GM12878 (cell line): ENCODE data around the gene NLGN1. TPM values are rescaled to one million over a fixed set of nuclear protein-coding genes. Genes with fewer than 3 reads are reported as not detected.

Experiments used
- ATAC-seq: fragments of 200-7000 bp; cut with Tn5 transposase; 3 replicates; pipeline ENCODE4 v1.9.1; 2020; ENCODE audit warnings: mild to moderate bottlenecking, moderate library complexity
- BruUV-seq: library from RNA; stranded (reverse); fragments of 400-500 nt; replicated peaks from 2 replicates; lab custom pipeline; 2021; lab: Mats Ljungman, UMichigan
- CTCF ChIA-PET: fragments of 300-600 bp; sonication (Branson Sonifier 250); formaldehyde crosslinking; extraction: SDS; loops from one replicate; lab custom pipeline; 2021; ENCODE audit warnings: inconsistent platforms; lab: Yijun Ruan, JAX
- POLR2A ChIA-PET: fragments of 350-600 bp; formaldehyde crosslinking; extraction: SDS; loops from one replicate; lab custom pipeline; 2021; ENCODE audit warnings: inconsistent platforms; lab: Charles Lee
- RAD21 ChIA-PET: fragments of 300-600 bp; sonication (Branson Sonifier 250); formaldehyde crosslinking; loops from one replicate; lab custom pipeline; 2023; ENCODE audit warnings: antibody characterized with exemption; ENCODE audit not compliant: unreplicated experiment; lab: Charles Lee
- SMC1A ChIA-PET: fragments of 300-600 bp; sonication (Branson Sonifier 250); formaldehyde crosslinking; loops from one replicate; lab custom pipeline; 2023; ENCODE audit not compliant: unreplicated experiment, uncharacterized antibody; lab: Charles Lee
- DNase-seq: peaks from one replicate; pipeline ENCODE4 v3.0.0-alpha.2; 2011; ENCODE audit warnings: low read depth, low spot score
- FAIRE-seq: peaks from 3 replicates; lab custom pipeline; 2011; peaks lifted over from hg19 to GRCh38; lab: Jason Lieb, UNC
- H2AFZ ChIP-seq: 2 replicates; pipeline ENCODE4 v1.6.0; 2011; ENCODE audit warnings: low read depth, low read length, control low read depth; ENCODE audit not compliant: control insufficient read depth
- H3K27ac ChIP-seq: 2 replicates; pipeline ENCODE4 v1.5.1; 2011; ENCODE audit warnings: control low read depth; ENCODE audit not compliant: control insufficient read depth, insufficient read depth
- H3K27me3 ChIP-seq, 2 experiments: replicated peaks in 1 of 2; 2 replicates each; pipeline versions ENCODE4 v1.6.0 to v1.6.1; 2011; ENCODE audit warnings: low read length in 1 of 2; ENCODE audit not compliant: control insufficient read depth in 2 of 2, insufficient read depth in 2 of 2
- H3K36me3 ChIP-seq, 2 experiments: 2 replicates each; pipeline ENCODE4 v1.5.1; 2011; ENCODE audit warnings: low read length in 1 of 2; ENCODE audit not compliant: control insufficient read depth in 2 of 2, insufficient read depth in 2 of 2
- H3K4me1 ChIP-seq: 2 replicates; pipeline ENCODE4 v1.6.1; 2011; ENCODE audit warnings: mild to moderate bottlenecking, low read length, moderate library complexity, mixed read lengths; ENCODE audit not compliant: control insufficient read depth, insufficient read depth
- H3K4me2 ChIP-seq: 2 replicates; pipeline ENCODE4 v1.6.0; 2011; ENCODE audit warnings: control low read depth; ENCODE audit not compliant: control insufficient read depth, insufficient read depth
- H3K4me3 ChIP-seq: fragments of 200-600 bp; sonication (generic); 2 replicates; pipeline ENCODE4 v1.5.1; 2016
- H3K79me2 ChIP-seq: 2 replicates; pipeline ENCODE4 v1.6.0; 2011; ENCODE audit warnings: low read length; ENCODE audit not compliant: control insufficient read depth, insufficient read depth
- H3K9ac ChIP-seq: 2 replicates; pipeline ENCODE4 v1.8.0; 2011; ENCODE audit warnings: low read length, control low read depth, mixed read lengths; ENCODE audit not compliant: control insufficient read depth, insufficient read depth
- H3K9me3 ChIP-seq: replicated peaks from 3 replicates; pipeline ENCODE4 v1.5.1; 2011; ENCODE audit warnings: mild to moderate bottlenecking, low read length; ENCODE audit not compliant: control insufficient read depth, insufficient read depth
- H4K20me1 ChIP-seq: 2 replicates; pipeline ENCODE4 v1.6.0; 2011; ENCODE audit not compliant: control insufficient read depth, insufficient read depth
- BHLHE40 ChIP-seq, 2 experiments: fragments of 450-650 bp in 1 of 2; IDR thresholded peaks; 2 replicates each; pipeline ENCODE4 v1.6.1; 2011 to 2017; ENCODE audit warnings: low read depth in 2 of 2, borderline replicate concordance in 1 of 2, improper control_type of control experiment in 1 of 2, low read length in 1 of 2, mild to moderate bottlenecking in 1 of 2
- CBX3 ChIP-seq: fragments of 200-600 bp; sonication (generic); IDR thresholded peaks from 2 replicates; pipeline ENCODE4 v1.6.1; 2016; ENCODE audit warnings: low read depth, borderline replicate concordance
- CTCF ChIP-seq, 3 experiments: IDR thresholded peaks in 2 of 3; conservative IDR thresholded peaks in 1 of 3; 2 replicates each; pipeline ENCODE4 v1.5.1; 2011; ENCODE audit warnings: low read depth in 3 of 3, low read length in 3 of 3, mild to moderate bottlenecking in 3 of 3, control low read depth in 2 of 3, moderate library complexity in 2 of 3, inconsistent platforms in 1 of 3, mixed read lengths in 1 of 3; ENCODE audit not compliant: control insufficient read depth in 2 of 3, insufficient read depth in 1 of 3; ENCODE audit errors: extremely low read depth in 1 of 3
- KDM1A ChIP-seq: fragments of 200-600 bp; sonication (generic); IDR thresholded peaks from 2 replicates; pipeline ENCODE4 v1.6.1; 2016; ENCODE audit warnings: borderline replicate concordance
- MEF2A ChIP-seq: IDR thresholded peaks from 2 replicates; pipeline ENCODE4 v1.6.1; 2011; ENCODE audit warnings: low read depth, mild to moderate bottlenecking, low read length, moderate library complexity; ENCODE audit not compliant: insufficient read depth
- MEF2B ChIP-seq: fragments of 450-650 bp; IDR thresholded peaks from 2 replicates; pipeline ENCODE4 v1.6.1; 2018; ENCODE audit warnings: mild to moderate bottlenecking, moderate library complexity; ENCODE audit not compliant: partially characterized antibody, poor library complexity, severe bottlenecking
- PKNOX1 ChIP-seq: fragments of 450-650 bp; IDR thresholded peaks from 2 replicates; pipeline ENCODE4 v1.6.1; 2016; ENCODE audit warnings: mild to moderate bottlenecking
- PML ChIP-seq: IDR thresholded peaks from 2 replicates; pipeline ENCODE4 v1.6.1; 2012; ENCODE audit warnings: low read length, inconsistent platforms
- PRDM15 ChIP-seq: fragments of 450-650 bp; formaldehyde crosslinking; IDR thresholded peaks from 2 replicates; pipeline ENCODE4 v1.4.0; 2020; ENCODE audit warnings: mild to moderate bottlenecking, moderate library complexity
- RAD51 ChIP-seq: fragments of 450-650 bp; IDR thresholded peaks from 2 replicates; pipeline ENCODE4 v1.6.1; 2016; ENCODE audit warnings: moderate library complexity, mild to moderate bottlenecking, inconsistent platforms
- REST ChIP-seq: IDR thresholded peaks from 2 replicates; pipeline ENCODE4 v1.6.1; 2012; ENCODE audit warnings: mild to moderate bottlenecking, low read depth, low read length
- SP1 ChIP-seq: IDR thresholded peaks from one replicate; pipeline ENCODE4 v1.6.1; 2011; ENCODE audit warnings: low read depth, low read length
- TBL1XR1 ChIP-seq: IDR thresholded peaks from 2 replicates; pipeline ENCODE4 v1.6.1; 2012; ENCODE audit warnings: low read depth, low read length, improper control_type of control experiment
- ZNF207 ChIP-seq: fragments of 450-650 bp; IDR thresholded peaks from 2 replicates; pipeline ENCODE4 v1.6.1; 2014; ENCODE audit warnings: antibody characterized with exemption, mild to moderate bottlenecking, borderline replicate concordance
- ZNF622 ChIP-seq: fragments of 450-650 bp; IDR thresholded peaks from 2 replicates; pipeline ENCODE4 v1.6.1; 2017; ENCODE audit warnings: mild to moderate bottlenecking, inconsistent platforms
- WGBS: methylation state at CpG from one replicate; pipeline ENCODE4 v1.1.6; 2016; ENCODE audit warnings: low lambda C conversion rate; ENCODE audit not compliant: insufficient replicate concordance, insufficient coverage; ENCODE audit errors: missing lambda C conversion rate; 5-methylcytosine and 5-hydroxymethylcytosine counted together
- in situ Hi-C: fragments of 300-500 bp; cut with MboI; formaldehyde crosslinking; loops from 9 replicates; pipeline ENCODE4 v1.14.3; 2018; ENCODE audit warnings: mixed read lengths
- intact Hi-C: fragments of 100-400 bp; cut with micrococcal nuclease; formaldehyde crosslinking; loops from one replicate; pipeline ENCODE4 v1.14.2; 2022; ENCODE audit not compliant: unreplicated experiment
- polyA plus RNA-seq, 11 experiments: library from polyadenylated mRNA; depleted of rRNA in 4 of 11; unstranded in 6 of 11; stranded (reverse) in 5 of 11; fragments of >200 nt; fragmentation: Nextera tagmentation in 4 of 11; fragmentation: Illumina TruSeq in 1 of 11; extraction: Ambion mirVana in 4 of 11; extraction: Trizol in 1 of 11; gene quantifications; 1 replicate in 1 of 11; 2 replicates in 10 of 11; pipeline versions ENCODE4 v1.2.1 to v1.2.3, GENCODE V29; 2011 to 2016; ENCODE audit warnings: inconsistent platforms in 2 of 11, missing spikeins in 2 of 11, low read depth in 1 of 11
- total RNA-seq, 4 experiments: library from RNA; depleted of rRNA in 3 of 4; stranded (reverse); fragments of >200 nt in 3 of 4; fragmentation: Illumina TruSeq in 1 of 4; extraction: Trizol in 1 of 4; gene quantifications; 2 replicates each; pipeline versions ENCODE4 v1.2.1 to v1.2.3, GENCODE V29; 2013 to 2021

NLGN1 gene
- total and polyA plus RNA-seq, 10 of the 15 experiments (the other 5 are each of a cell fraction or from before 2014, with no cell fraction given) = not detected

GRCh38 chr3:174191895-174192294, 794.4 kb downstream of the NLGN1 start:
- no peak for DNase-seq
- in situ Hi-C loops (no loop called here), intact Hi-C loops (no loop called here)
- Histone ChIP-seq H3K79me2 (no peaks in the 10 kb centered on the region), H3K27me3 (no peaks in the 10 kb centered on the region), H3K27ac (no peak overlapping the region), H3K36me3 (no peaks in the 10 kb centered on the region), H2AFZ (no peak overlapping the region), H3K9me3 (no peaks in the 10 kb centered on the region), H3K4me2 (no peak overlapping the region), H4K20me1 (no peaks in the 10 kb centered on the region), H3K4me1 (no peaks in the 10 kb centered on the region), H3K4me3 (no peak overlapping the region), H3K9ac (no peak overlapping the region)
- SMC1A ChIA-PET = interaction anchor here (0.6 to 1.3 kb wide), 2 partner anchors 10 to 336 kb away, joined by 3 to 5 read pairs; no protein-coding TSS in a partner anchor
- CTCF ChIA-PET = no interaction called here
- no peak for ATAC-seq
- POLR2A ChIA-PET = no interaction called here
- RAD21 ChIA-PET = no interaction called here
- BruUV-seq = no TSS peak
- no peak for FAIRE-seq
- WGBS = 83% methylated on average over 2 of the region's 2 CpGs
- no peak for TF ChIP-seq BHLHE40 (IDR thresholded peaks at IDR 0.05; ENCODE audit: borderline replicate concordance in 1 of 2, low read depth in 2 of 2, low read length in 1 of 2)
- no peak for TF ChIP-seq TBL1XR1
- no peak for TF ChIP-seq CBX3
- TF ChIP-seq ZNF207 = no peak
- TF ChIP-seq ZNF622 = no peak
- TF ChIP-seq MEF2A = no peak
- TF ChIP-seq KDM1A = no peak
- no peak for TF ChIP-seq SP1
- no peak for TF ChIP-seq MEF2B
- TF ChIP-seq PKNOX1 = no peak
- no peak for TF ChIP-seq PRDM15 (CRISPR knock-in tag)
- no peak for TF ChIP-seq REST
- TF ChIP-seq CTCF (IDR thresholded peaks at IDR 0.05 in 2 of 3, conservative IDR thresholded peaks at IDR 0.05 in 1 of 3; ENCODE audit: control insufficient read depth in 2 of 3, extremely low read depth in 1 of 3, insufficient read depth in 1 of 3, low read depth in 3 of 3, low read length in 3 of 3) = no peak
- no peak for TF ChIP-seq RAD51
- TF ChIP-seq PML = no peak
